Trophoblast cell (in vitro differentiated cells and primary cell): ENCODE results near the gene CD40.

Experiments
- DNase-seq, 2 donors: peaks; one replicate each; pipeline ENCODE4 v3.0.0-alpha.2; 2016
- H2AFZ ChIP-seq: 2 replicates; pipeline ENCODE4 v1.6.1; 2013; ENCODE audit warnings: low read length, moderate library complexity, mild to moderate bottlenecking; ENCODE audit not compliant: insufficient read depth, poor library complexity
- H2AK5ac ChIP-seq: 2 replicates; pipeline ENCODE4 v1.6.1; 2013; ENCODE audit warnings: mild to moderate bottlenecking, low read length
- H2BK120ac ChIP-seq: 2 replicates; pipeline ENCODE4 v1.6.1; 2013; ENCODE audit warnings: low read length, mild to moderate bottlenecking, moderate library complexity; ENCODE audit not compliant: insufficient read depth, poor library complexity
- H2BK12ac ChIP-seq: 2 replicates; pipeline ENCODE4 v1.6.1; 2013; ENCODE audit warnings: mild to moderate bottlenecking, low read length, moderate library complexity
- H2BK5ac ChIP-seq: 2 replicates; pipeline ENCODE4 v1.6.1; 2013; ENCODE audit warnings: low read length, low read depth, moderate library complexity, mild to moderate bottlenecking; ENCODE audit not compliant: poor library complexity
- H3K14ac ChIP-seq: 2 replicates; pipeline ENCODE4 v1.6.1; 2013; ENCODE audit warnings: mild to moderate bottlenecking, low read length
- H3K18ac ChIP-seq: 2 replicates; pipeline ENCODE4 v1.6.1; 2013; ENCODE audit warnings: mild to moderate bottlenecking, low read length
- H3K23ac ChIP-seq: 2 replicates; pipeline ENCODE4 v1.6.1; 2013; ENCODE audit warnings: low read length
- H3K27ac ChIP-seq: 2 replicates; pipeline ENCODE4 v1.5.1; 2013; ENCODE audit warnings: low read depth, mild to moderate bottlenecking, inconsistent platforms, low read length, moderate library complexity
- H3K27me3 ChIP-seq: 2 replicates; pipeline ENCODE4 v1.6.1; 2013; ENCODE audit warnings: inconsistent platforms, mild to moderate bottlenecking, low read length, moderate library complexity; ENCODE audit not compliant: insufficient read depth
- H3K36me3 ChIP-seq, 2 experiments: 1 replicate in 1 of 2; 2 replicates in 1 of 2; pipeline ENCODE4 v1.6.1; 2013; ENCODE audit warnings: low read length in 2 of 2, mild to moderate bottlenecking in 2 of 2, moderate library complexity in 1 of 2; ENCODE audit not compliant: insufficient read depth in 2 of 2, control insufficient read depth in 1 of 2
- H3K4ac ChIP-seq: 2 replicates; pipeline ENCODE4 v1.6.1; 2013; ENCODE audit warnings: low read depth, mild to moderate bottlenecking, low read length, moderate library complexity
- H3K4me1 ChIP-seq, 2 experiments: 1 replicate in 1 of 2; 2 replicates in 1 of 2; pipeline ENCODE4 v1.6.1; 2013; ENCODE audit warnings: low read length in 2 of 2, mild to moderate bottlenecking in 2 of 2, moderate library complexity in 1 of 2; ENCODE audit not compliant: insufficient read depth in 2 of 2, control insufficient read depth in 1 of 2
- H3K4me2 ChIP-seq: 2 replicates; pipeline ENCODE4 v1.6.1; 2013; ENCODE audit warnings: inconsistent platforms, mild to moderate bottlenecking, low read length, moderate library complexity
- H3K4me3 ChIP-seq: 2 replicates; pipeline ENCODE4 v1.5.1; 2013; ENCODE audit warnings: mild to moderate bottlenecking, low read depth, low read length, inconsistent platforms
- H3K79me1 ChIP-seq: one replicate; pipeline ENCODE4 v1.6.1; 2013; ENCODE audit warnings: low read length
- H3K79me2 ChIP-seq: 2 replicates; pipeline ENCODE4 v1.6.1; 2013; ENCODE audit warnings: low read length, mild to moderate bottlenecking; ENCODE audit not compliant: control insufficient read depth, insufficient read depth, poor library complexity
- H3K9ac ChIP-seq: 2 replicates; pipeline ENCODE4 v1.6.1; 2013; ENCODE audit warnings: mild to moderate bottlenecking, low read length
- H3K9me3 ChIP-seq: 2 replicates; pipeline ENCODE4 v1.6.1; 2013; ENCODE audit warnings: low read depth, mild to moderate bottlenecking, control low read depth, inconsistent platforms, low read length; ENCODE audit not compliant: insufficient read depth
- H4K12ac ChIP-seq: 2 replicates; pipeline ENCODE4 v1.6.1; 2013; ENCODE audit warnings: low read depth, mild to moderate bottlenecking, low read length, moderate library complexity
- H4K8ac ChIP-seq: 2 replicates; pipeline ENCODE4 v1.6.1; 2013; ENCODE audit warnings: low read depth, mild to moderate bottlenecking, low read length, moderate library complexity
- H4K91ac ChIP-seq: one replicate; pipeline ENCODE4 v1.6.1; 2013; ENCODE audit warnings: low read depth, mild to moderate bottlenecking, low read length, moderate library complexity
- WGBS: extraction: QIAGEN DNeasy Blood & Tissue Kit; methylation state at CpG from one replicate; pipeline ENCODE4 v1.1.7; 2013; ENCODE audit warnings: missing lambda C conversion rate; ENCODE audit not compliant: insufficient read length, insufficient coverage; ENCODE audit errors: extremely low coverage; 5-methylcytosine and 5-hydroxymethylcytosine counted together

The CD40 gene

DNA sequence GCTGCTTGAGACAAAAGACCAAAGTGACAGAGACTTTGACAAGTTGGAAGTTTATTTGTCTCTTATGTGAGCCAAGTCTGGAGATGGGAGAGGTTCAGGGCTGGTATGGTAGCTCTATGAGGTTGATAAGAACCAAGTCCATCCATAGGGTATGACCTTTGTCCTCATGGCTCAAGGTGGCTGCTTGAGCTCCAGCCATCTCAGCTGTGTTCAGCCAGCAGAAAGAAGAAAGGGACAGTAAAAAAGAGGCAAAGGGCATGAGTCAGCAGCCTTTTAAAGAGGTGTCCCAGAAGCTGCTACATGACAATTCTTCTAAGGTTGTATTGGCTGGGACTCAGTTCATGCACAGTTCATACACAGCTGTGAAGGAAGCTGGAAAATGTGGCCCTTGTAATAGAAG, 49.0 kb downstream of the CD40 start:
- H3K9me3 ChIP-seq = no peaks in the 10 kb centered on the region
- no peaks in the 10 kb centered on the region for H3K79me1 ChIP-seq
- H4K91ac ChIP-seq = no peak overlapping the region
- H2AFZ ChIP-seq = no peak overlapping the region
- no peak overlapping the region for H3K18ac ChIP-seq
- H2AK5ac ChIP-seq = no peak overlapping the region
- H2BK120ac ChIP-seq = no peak overlapping the region
- no peak overlapping the region for H3K9ac ChIP-seq
- H2BK5ac ChIP-seq = no peak overlapping the region
- H3K4me3 ChIP-seq = no peak overlapping the region
- no peak for DNase-seq
- H3K23ac ChIP-seq = no peak overlapping the region
- no peak overlapping the region for H4K8ac ChIP-seq
- no peaks in the 10 kb centered on the region for H3K27me3 ChIP-seq
- H3K14ac ChIP-seq = no peak overlapping the region
- H3K4me2 ChIP-seq = no peak overlapping the region
- H3K4me1 ChIP-seq = no peaks in the 10 kb centered on the region
- H3K79me2 ChIP-seq = no peaks in the 10 kb centered on the region
- no peak overlapping the region for H3K27ac ChIP-seq
- no peak overlapping the region for H4K12ac ChIP-seq
- H2BK12ac ChIP-seq = no peak overlapping the region
- no peak overlapping the region for H3K4ac ChIP-seq
- no peaks in the 10 kb centered on the region for H3K36me3 ChIP-seq

DNA sequence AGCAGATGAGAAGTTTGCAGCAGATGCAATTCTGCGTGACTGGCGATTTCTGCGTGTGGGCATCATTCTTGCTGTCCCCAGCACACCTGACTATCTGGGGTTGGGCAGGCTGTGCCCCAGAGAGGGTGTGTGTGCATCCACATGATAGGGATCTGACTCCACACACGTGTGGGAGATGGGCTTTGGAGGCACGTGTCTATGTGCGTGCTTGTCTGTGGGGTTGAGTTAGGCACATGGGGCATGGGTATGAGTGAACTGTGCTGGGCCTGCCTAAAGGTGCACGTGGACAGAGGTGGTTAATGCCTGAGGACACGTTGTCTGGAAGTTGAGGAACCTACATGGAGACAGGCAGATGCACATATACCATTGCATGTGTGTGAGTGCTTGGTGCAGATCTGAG, 50.3 kb downstream of the CD40 start:
- Histone ChIP-seq H3K27me3 (peaks cover 2% of the 10 kb centered on the region), H3K9me3 (no peaks in the 10 kb centered on the region), H3K79me2 (no peaks in the 10 kb centered on the region), H3K18ac (no peak overlapping the region), H3K79me1 (no peaks in the 10 kb centered on the region), H3K4me1 (no peaks in the 10 kb centered on the region), H3K27ac (no peak overlapping the region), H2AFZ (no peak overlapping the region), H3K4me3 (peak overlapping the region; percentile 10), H3K36me3 (no peaks in the 10 kb centered on the region), H4K12ac (no peak overlapping the region), H3K9ac (no peak overlapping the region), H3K4ac (no peak overlapping the region), H3K23ac (no peak overlapping the region), H3K14ac (no peak overlapping the region), H2BK12ac (no peak overlapping the region), H2AK5ac (no peak overlapping the region), H2BK5ac (no peak overlapping the region), H2BK120ac (no peak overlapping the region), H4K91ac (no peak overlapping the region), H4K8ac (no peak overlapping the region), H3K4me2 (no peak overlapping the region)
- WGBS = no CpG with 5 or more reads among the region's 8 CpGs
- DNase-seq = no peak

DNA sequence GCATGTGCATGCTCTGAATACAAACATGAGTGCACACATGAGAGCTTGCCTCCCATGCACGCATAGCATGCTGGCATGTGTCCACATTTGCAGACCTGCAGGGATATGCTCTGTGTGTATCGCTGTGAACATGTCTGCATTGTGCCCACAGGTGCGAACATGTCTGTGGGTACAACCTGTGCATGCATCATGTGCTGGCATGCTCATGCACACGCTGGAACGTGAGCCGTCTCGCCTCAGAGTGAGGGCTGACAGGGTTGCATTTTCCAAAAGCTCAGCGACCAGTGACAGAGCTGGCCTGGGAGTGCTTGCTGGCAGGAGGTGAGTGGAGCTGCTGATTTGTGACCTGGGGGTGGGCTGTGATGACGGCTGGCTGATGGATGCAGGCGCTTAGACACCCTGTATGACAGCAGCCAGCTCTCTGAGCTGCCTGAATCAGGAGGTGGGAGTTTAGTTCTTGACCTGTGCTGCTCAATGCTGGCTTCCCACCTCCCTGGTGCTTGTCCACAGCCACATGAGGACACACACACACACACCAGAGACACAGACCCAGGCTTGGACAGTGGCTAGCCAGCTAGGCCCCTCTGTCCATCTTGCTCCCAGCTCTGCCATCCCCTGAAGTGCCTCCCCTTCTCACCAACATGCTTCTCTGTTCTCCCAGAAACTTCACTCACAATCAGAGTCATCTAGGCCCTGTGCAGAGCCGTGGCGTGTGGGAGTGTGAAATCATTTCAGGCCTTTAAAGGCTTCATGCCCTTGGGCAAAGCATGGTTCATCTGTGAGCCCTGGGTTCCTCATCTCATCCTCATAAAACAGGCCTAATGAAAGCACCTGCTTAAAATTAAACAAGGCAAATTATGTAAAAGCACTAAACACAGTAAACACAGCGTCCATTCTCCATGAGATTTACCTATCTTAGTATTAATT, 51.4 kb downstream of the CD40 start:
- Histone ChIP-seq H3K4me3 (no peak overlapping the region), H3K36me3 (no peaks in the 10 kb centered on the region), H2BK120ac (no peak overlapping the region), H3K4me1 (peaks cover 0 to 2% of the 10 kb centered on the region in 2 experiments), H4K91ac (no peak overlapping the region), H3K9ac (no peak overlapping the region), H3K4me2 (no peak overlapping the region), H3K14ac (no peak overlapping the region), H3K79me1 (no peaks in the 10 kb centered on the region), H2BK5ac (no peak overlapping the region), H2BK12ac (no peak overlapping the region), H3K9me3 (peaks cover 2% of the 10 kb centered on the region), H2AK5ac (no peak overlapping the region), H4K8ac (no peak overlapping the region), H3K4ac (no peak overlapping the region), H2AFZ (no peak overlapping the region), H3K23ac (no peak overlapping the region), H3K27me3 (peaks cover 11% of the 10 kb centered on the region), H3K79me2 (no peaks in the 10 kb centered on the region), H3K18ac (no peak overlapping the region), H3K27ac (no peak overlapping the region), H4K12ac (no peak overlapping the region)
- DNase-seq = no peak
- WGBS = no CpG with 5 or more reads among the region's 13 CpGs

GRCh38 chr20:46171476-46171875, 53.4 kb downstream of the CD40 start:
- WGBS = no CpG with 5 or more reads among the region's 2 CpGs
- H3K23ac ChIP-seq = no peak overlapping the region
- H3K79me1 ChIP-seq = no peaks in the 10 kb centered on the region

More at GRCh38 chr20:46171476-46171875, 53.4 kb downstream of the CD40 start:
- H2BK5ac ChIP-seq = no peak overlapping the region
- H3K9ac ChIP-seq = no peak overlapping the region
- H3K27me3 ChIP-seq = peaks cover 11% of the 10 kb centered on the region
- H4K91ac ChIP-seq = no peak overlapping the region
- H2AFZ ChIP-seq = no peak overlapping the region
- no peak overlapping the region for H2BK12ac ChIP-seq
- no peak overlapping the region for H4K12ac ChIP-seq
- no peak overlapping the region for H3K4ac ChIP-seq
- H3K14ac ChIP-seq = no peak overlapping the region
- no peak overlapping the region for H4K8ac ChIP-seq
- H3K27ac ChIP-seq = no peak overlapping the region
- H3K4me2 ChIP-seq = no peak overlapping the region
- DNase-seq = no peak
- H3K18ac ChIP-seq = no peak overlapping the region
- H3K4me1 ChIP-seq = peaks cover 2 to 3% of the 10 kb centered on the region in 2 experiments
- no peaks in the 10 kb centered on the region for H3K36me3 ChIP-seq
- no peaks in the 10 kb centered on the region for H3K79me2 ChIP-seq
- peaks cover 3% of the 10 kb centered on the region for H3K9me3 ChIP-seq
- no peak overlapping the region for H2BK120ac ChIP-seq
- H3K4me3 ChIP-seq = no peak overlapping the region
- H2AK5ac ChIP-seq = no peak overlapping the region
